K562 (cell line): ENCODE measurements around the gene ACTR8. TPM values are rescaled to one million over a fixed set of nuclear protein-coding genes. Genes with fewer than 3 reads are reported as not detected.
A peak's percentile ranks its signal among the peaks of the same experiment; 100 is the strongest.

Experiments used
- BDP1 ChIP-seq: IDR thresholded peaks from 3 replicates; pipeline ENCODE4 v1.6.1; 2011; ENCODE audit not compliant: insufficient read length, insufficient read depth
- DNMT1 ChIP-seq: fragments of 450-650 bp; IDR thresholded peaks from 2 replicates; pipeline ENCODE4 v1.6.1; 2016; ENCODE audit warnings: antibody characterized with exemption, mild to moderate bottlenecking
- EZH2 ChIP-seq: IDR thresholded peaks from 2 replicates; pipeline ENCODE4 v1.6.1; 2012; ENCODE audit warnings: low read depth, mild to moderate bottlenecking, inconsistent platforms, low read length, borderline replicate concordance
- HDAC2 ChIP-seq: fragments of 450-650 bp; IDR thresholded peaks from 2 replicates; pipeline ENCODE4 v1.6.1; 2016; ENCODE audit warnings: mild to moderate bottlenecking
- MEIS2 ChIP-seq: fragments of 450-650 bp; IDR thresholded peaks from 2 replicates; pipeline ENCODE4 v1.6.1; 2014; ENCODE audit warnings: mild to moderate bottlenecking; ENCODE audit not compliant: partially characterized antibody
- NFYB ChIP-seq: IDR thresholded peaks from 2 replicates; pipeline ENCODE4 v1.6.1; 2011; ENCODE audit warnings: mild to moderate bottlenecking, moderate library complexity; ENCODE audit not compliant: insufficient read length; ENCODE audit errors: extremely low read depth
- PHB2 ChIP-seq: fragments of 450-650 bp; IDR thresholded peaks from 2 replicates; pipeline ENCODE4 v1.6.1; 2017; ENCODE audit warnings: low read depth
- POLR2AphosphoS5 ChIP-seq: IDR thresholded peaks from 2 replicates; pipeline ENCODE4 v1.6.1; 2011; ENCODE audit warnings: mild to moderate bottlenecking, low read depth, low read length, moderate library complexity; ENCODE audit not compliant: control insufficient read depth, insufficient read depth
- RB1 ChIP-seq: fragments of 450-650 bp; IDR thresholded peaks from 2 replicates; pipeline ENCODE4 v1.6.1; 2017; ENCODE audit warnings: low read depth, mild to moderate bottlenecking
- RHOXF2B ChIP-seq: fragments of 250-450 bp; sonication (Bioruptor Pico); conservative IDR thresholded peaks from 2 replicates; pipeline ENCODE4 v1.5.1; 2021
- SMARCB1 ChIP-seq: IDR thresholded peaks from 2 replicates; pipeline ENCODE4 v1.6.1; 2011; ENCODE audit warnings: improper control_type of control experiment, low read depth; ENCODE audit not compliant: insufficient read length
- ZBTB9 ChIP-seq: fragments of 450-650 bp; formaldehyde crosslinking; IDR thresholded peaks from 2 replicates; pipeline ENCODE4 v1.4.0; 2020; ENCODE audit warnings: mild to moderate bottlenecking, moderate library complexity
- ZSCAN29 ChIP-seq: fragments of 450-650 bp; IDR thresholded peaks from 2 replicates; pipeline ENCODE4 v1.6.1; 2017
- polyA plus RNA-seq, 8 experiments: library from polyadenylated mRNA; depleted of rRNA in 4 of 8; stranded (reverse) in 5 of 8; unstranded in 3 of 8; fragments of >200 nt; fragmentation: Nextera tagmentation in 2 of 8; fragmentation: Illumina TruSeq in 1 of 8; extraction: Ambion mirVana in 2 of 8; extraction: Trizol in 1 of 8; gene quantifications; 2 replicates each; pipeline versions ENCODE4 v1.2.1 to v1.2.3, GENCODE V29; 2011 to 2014; ENCODE audit warnings: inconsistent platforms in 1 of 8, missing spikeins in 1 of 8
- total RNA-seq, 7 experiments: library from RNA; depleted of rRNA in 6 of 7; stranded (reverse); fragments of >200 nt in 6 of 7; fragmentation: Illumina TruSeq in 2 of 7; extraction: Trizol in 2 of 7; gene quantifications; 2 replicates each; pipeline versions ENCODE4 v1.2.1 to v1.2.3, GENCODE V29; 2011 to 2021; ENCODE audit warnings: low replicate concordance in 1 of 7
- TF ChIP-seq, protein P1 (sequence below): sonication (generic); formaldehyde crosslinking; IDR thresholded peaks from 2 replicates; pipeline ENCODE4 v1.8.0; 2023; ENCODE audit warnings: mild to moderate bottlenecking, missing genetic modification reagents
- TF ChIP-seq, protein P2 (sequence below): fragments of 450-650 bp; formaldehyde crosslinking; IDR thresholded peaks from 2 replicates; pipeline ENCODE4 v1.4.0; 2020; ENCODE audit warnings: mild to moderate bottlenecking
- TF ChIP-seq, protein P3 (sequence below): fragments of 250-450 bp; sonication (Bioruptor Pico); IDR thresholded peaks from 2 replicates; pipeline ENCODE4 v1.4.0; 2020

The ACTR8 gene
- total and polyA plus RNA-seq, 9 of the 15 experiments (the other 6 are each of a cell fraction or from before 2014, with no cell fraction given): 4.8 to 24.2 (median 17.5) TPM

- TF ChIP-seq, protein P1, sequence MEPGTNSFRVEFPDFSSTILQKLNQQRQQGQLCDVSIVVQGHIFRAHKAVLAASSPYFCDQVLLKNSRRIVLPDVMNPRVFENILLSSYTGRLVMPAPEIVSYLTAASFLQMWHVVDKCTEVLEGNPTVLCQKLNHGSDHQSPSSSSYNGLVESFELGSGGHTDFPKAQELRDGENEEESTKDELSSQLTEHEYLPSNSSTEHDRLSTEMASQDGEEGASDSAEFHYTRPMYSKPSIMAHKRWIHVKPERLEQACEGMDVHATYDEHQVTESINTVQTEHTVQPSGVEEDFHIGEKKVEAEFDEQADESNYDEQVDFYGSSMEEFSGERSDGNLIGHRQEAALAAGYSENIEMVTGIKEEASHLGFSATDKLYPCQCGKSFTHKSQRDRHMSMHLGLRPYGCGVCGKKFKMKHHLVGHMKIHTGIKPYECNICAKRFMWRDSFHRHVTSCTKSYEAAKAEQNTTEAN (CRISPR knock-in tag): no peak
- no peak for TF ChIP-seq RB1
- TF ChIP-seq, protein P2, sequence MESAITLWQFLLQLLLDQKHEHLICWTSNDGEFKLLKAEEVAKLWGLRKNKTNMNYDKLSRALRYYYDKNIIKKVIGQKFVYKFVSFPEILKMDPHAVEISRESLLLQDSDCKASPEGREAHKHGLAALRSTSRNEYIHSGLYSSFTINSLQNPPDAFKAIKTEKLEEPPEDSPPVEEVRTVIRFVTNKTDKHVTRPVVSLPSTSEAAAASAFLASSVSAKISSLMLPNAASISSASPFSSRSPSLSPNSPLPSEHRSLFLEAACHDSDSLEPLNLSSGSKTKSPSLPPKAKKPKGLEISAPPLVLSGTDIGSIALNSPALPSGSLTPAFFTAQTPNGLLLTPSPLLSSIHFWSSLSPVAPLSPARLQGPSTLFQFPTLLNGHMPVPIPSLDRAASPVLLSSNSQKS: no peak
- peak; percentile 34 for TF ChIP-seq MEIS2
- no peak for TF ChIP-seq EZH2
- peak; percentile 61 for TF ChIP-seq POLR2AphosphoS5
- no peak for TF ChIP-seq PHB2
- no peak for TF ChIP-seq ZBTB9 (CRISPR knock-in tag)
- TF ChIP-seq DNMT1: no peak
- no peak for TF ChIP-seq SMARCB1
- TF ChIP-seq NFYB: no peak
- TF ChIP-seq, protein P3, sequence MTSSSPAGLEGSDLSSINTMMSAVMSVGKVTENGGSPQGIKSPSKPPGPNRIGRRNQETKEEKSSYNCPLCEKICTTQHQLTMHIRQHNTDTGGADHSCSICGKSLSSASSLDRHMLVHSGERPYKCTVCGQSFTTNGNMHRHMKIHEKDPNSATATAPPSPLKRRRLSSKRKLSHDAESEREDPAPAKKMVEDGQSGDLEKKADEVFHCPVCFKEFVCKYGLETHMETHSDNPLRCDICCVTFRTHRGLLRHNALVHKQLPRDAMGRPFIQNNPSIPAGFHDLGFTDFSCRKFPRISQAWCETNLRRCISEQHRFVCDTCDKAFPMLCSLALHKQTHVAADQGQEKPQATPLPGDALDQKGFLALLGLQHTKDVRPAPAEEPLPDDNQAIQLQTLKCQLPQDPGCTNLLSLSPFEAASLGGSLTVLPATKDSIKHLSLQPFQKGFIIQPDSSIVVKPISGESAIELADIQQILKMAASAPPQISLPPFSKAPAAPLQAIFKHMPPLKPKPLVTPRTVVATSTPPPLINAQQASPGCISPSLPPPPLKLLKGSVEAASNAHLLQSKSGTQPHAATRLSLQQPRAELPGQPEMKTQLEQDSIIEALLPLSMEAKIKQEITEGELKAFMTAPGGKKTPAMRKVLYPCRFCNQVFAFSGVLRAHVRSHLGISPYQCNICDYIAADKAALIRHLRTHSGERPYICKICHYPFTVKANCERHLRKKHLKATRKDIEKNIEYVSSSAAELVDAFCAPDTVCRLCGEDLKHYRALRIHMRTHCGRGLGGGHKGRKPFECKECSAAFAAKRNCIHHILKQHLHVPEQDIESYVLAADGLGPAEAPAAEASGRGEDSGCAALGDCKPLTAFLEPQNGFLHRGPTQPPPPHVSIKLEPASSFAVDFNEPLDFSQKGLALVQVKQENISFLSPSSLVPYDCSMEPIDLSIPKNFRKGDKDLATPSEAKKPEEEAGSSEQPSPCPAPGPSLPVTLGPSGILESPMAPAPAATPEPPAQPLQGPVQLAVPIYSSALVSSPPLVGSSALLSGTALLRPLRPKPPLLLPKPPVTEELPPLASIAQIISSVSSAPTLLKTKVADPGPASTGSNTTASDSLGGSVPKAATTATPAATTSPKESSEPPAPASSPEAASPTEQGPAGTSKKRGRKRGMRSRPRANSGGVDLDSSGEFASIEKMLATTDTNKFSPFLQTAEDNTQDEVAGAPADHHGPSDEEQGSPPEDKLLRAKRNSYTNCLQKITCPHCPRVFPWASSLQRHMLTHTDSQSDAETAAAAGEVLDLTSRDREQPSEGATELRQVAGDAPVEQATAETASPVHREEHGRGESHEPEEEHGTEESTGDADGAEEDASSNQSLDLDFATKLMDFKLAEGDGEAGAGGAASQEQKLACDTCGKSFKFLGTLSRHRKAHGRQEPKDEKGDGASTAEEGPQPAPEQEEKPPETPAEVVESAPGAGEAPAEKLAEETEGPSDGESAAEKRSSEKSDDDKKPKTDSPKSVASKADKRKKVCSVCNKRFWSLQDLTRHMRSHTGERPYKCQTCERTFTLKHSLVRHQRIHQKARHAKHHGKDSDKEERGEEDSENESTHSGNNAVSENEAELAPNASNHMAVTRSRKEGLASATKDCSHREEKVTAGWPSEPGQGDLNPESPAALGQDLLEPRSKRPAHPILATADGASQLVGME (CRISPR knock-in tag): no peak
- no peak for TF ChIP-seq HDAC2
- no peak for TF ChIP-seq ZSCAN29
- TF ChIP-seq RHOXF2B (CRISPR knock-in tag): no peak
- TF ChIP-seq BDP1: no peak
These were observed at the start of gene ACTR8 (continued) for GRCh38 chr3:53881691-53882593.
